GM21528 (cell line): ENCODE results near the gene REPS2.

Source experiments
- ATAC-seq: cut with Tn5 transposase; IDR thresholded peaks from one replicate; pipeline ENCODE4 v1.9.1; 2021; ENCODE audit warnings: mild to moderate bottlenecking, moderate library complexity; ENCODE audit not compliant: unreplicated experiment, low FRiP score

REPS2 gene

GRCh38 chrX:16946361-16946964, at the start of gene REPS2:
TSS of gene REPS2 (plus strand) at chrX:16946658. CDS start at chrX:16946862, 204 bp downstream.
- peak; percentile 96 for ATAC-seq

- ATAC-seq = no peak
Measured at GRCh38 chrX:16897445-16897844, 49.0 kb upstream of the REPS2 start.

DNA sequence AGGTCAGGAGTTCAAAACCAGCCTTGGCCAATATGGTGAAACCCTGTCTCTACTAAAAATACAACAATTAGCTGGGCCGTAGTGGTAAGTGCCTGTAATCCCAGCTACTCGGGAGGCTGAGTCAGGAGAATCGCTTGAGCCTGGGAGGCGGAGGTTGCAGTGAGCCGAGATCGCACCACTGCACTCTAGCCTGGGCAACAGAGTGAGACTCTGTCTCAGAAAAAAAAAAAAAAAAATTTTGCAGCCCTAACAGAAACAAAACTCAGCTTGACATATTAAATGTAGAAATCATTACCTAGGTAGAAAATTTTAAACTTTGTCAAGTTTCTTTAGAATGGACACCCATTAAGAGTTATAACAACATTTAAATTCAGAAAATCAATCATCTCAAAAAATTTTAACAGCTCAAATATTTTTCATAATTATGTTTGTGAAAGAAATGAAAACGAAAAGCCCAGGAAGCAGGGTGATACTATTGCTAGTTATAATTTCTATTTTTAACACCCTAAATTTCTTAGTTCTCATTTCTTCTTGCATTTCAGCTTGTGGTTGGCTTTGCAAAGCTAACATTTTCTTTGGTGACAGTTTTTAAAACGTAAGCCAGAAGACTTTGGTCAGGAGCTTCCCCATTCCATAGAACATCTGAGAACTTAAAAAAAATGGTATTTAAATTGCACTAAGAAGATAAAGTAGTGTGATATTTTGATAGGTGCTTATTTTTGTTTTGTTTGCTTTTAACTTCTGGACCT, 43.0 kb upstream of the REPS2 start:
- peak; percentile 72 for ATAC-seq

GRCh38 chrX:16910376-16910775, 36.1 kb upstream of the REPS2 start:
- ATAC-seq = no peak

DNA sequence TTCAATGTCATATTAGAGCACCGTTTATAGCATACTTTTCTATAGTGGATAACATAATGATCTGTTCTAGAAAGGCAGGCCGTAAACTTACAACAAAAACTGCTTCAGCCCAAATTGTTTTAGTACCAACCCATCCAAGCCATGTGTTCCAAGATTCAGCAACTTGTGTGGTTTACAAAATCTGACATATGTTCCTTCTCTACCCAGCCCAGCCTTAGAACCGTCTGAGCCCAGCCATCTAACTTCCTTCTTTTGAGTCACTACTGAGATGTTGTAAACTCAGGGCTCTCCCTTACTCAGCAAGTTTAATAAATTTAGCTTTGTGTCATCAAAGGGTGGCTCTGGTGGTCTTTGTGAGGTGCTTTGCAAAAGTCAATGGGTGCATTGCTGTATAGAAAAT, 32.4 kb upstream of the REPS2 start:
- ATAC-seq = no peak

- no peak for ATAC-seq
Measured at GRCh38 chrX:16916561-16916960, 29.9 kb upstream of the REPS2 start.

GRCh38 chrX:16917120-16917519, 29.3 kb upstream of the REPS2 start:
- ATAC-seq = no peak

- no peak for ATAC-seq
Measured at GRCh38 chrX:16918979-16919378, 27.5 kb upstream of the REPS2 start.

DNA sequence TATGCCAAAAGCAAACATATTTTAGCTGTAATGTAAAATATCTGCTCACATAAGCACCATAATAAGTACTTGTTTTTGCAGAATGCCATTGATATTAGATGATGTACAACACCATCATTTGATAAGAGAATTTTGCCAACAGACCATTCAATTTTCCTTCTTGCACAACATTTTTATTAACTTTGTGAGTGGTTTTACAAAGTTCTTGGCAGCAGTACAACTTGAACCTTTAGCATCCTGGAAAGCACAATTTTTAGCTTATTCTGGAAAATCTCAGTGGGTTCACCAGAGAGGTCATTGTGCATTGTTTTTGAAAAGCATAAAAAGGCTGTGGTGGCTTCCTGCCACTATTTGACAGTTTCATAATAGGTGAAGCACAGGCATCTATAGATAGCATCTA, 26.4 kb upstream of the REPS2 start:
- no peak for ATAC-seq

- ATAC-seq = no peak
Measured at GRCh38 chrX:16923157-16923556, 23.3 kb upstream of the REPS2 start.

DNA sequence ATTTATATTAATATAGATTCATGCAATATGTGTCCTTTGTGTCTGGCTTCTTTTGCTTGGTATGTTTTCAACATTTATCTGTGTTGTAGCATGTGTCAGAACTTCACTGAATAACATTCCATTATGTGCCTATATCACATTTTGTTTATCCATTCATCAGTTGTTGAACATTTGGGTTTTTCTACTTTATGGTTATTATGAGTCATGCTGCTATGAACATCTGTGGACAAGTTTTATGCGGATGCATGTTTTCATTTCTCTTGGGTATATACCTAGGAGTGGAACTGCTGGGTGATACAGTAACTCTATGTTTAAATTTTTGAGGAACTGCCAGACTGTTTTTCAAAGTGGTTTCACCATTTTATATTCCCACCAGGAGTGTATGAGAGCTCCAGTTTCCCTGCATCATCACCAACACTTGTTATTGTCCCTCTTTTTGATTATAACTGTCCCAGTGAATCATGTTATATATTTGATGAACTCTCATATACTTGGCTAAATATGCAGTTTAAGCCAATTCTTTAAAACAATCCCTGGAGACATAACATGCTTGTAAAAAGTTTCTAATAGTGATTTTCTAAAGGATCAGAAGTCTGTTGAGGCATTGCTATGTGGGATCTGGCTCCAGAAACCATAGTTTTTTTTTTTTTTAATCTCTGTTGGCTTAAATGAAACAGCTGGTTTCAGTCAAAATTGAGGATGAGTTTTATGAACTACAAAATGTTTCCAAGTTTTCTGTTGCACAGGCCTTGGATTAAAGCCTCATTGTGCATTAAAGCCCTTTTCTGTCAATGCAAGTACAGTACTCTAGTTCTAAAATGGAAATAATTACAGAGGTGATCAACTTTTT, 21.6 kb upstream of the REPS2 start:
- ATAC-seq = no peak

DNA sequence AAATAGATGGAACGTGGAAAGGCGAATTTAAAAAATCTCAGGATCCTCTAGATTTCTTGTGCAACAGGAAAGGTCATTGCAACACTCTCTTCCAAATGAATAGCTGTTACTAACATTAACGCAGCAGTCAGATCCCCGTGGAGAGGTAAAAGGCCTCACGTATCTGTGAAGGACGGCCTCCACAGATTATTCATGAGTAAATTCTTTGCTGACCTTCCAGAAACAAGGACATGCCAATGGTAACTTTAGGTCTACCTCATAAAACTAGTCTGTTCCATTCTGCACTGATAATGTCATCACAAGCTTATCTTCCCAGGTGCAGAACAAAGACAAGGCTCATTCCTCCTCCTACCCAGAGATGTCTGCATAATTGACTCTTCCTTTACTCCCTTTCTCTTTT, 16.1 kb upstream of the REPS2 start:
- ATAC-seq = no peak

DNA sequence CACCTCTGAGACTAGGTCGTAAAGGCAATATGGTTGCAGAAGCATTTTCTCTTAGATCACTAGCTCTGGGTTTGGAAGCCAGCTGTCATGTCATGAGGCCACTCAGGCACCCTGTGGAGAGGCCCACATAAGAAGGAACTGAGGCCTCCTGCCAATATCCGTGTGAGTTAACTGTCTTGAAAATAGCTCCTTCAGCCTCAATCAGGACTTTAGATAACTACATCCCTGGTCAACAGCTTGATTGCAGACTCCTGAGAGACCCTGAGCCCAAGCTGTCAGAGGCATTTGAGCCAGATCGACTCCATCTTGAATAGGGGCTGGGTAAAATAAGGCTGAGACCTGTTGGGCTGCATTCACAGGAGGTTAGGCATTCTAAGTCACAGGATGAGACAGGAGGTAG, 15.1 kb upstream of the REPS2 start:
- ATAC-seq = no peak

DNA sequence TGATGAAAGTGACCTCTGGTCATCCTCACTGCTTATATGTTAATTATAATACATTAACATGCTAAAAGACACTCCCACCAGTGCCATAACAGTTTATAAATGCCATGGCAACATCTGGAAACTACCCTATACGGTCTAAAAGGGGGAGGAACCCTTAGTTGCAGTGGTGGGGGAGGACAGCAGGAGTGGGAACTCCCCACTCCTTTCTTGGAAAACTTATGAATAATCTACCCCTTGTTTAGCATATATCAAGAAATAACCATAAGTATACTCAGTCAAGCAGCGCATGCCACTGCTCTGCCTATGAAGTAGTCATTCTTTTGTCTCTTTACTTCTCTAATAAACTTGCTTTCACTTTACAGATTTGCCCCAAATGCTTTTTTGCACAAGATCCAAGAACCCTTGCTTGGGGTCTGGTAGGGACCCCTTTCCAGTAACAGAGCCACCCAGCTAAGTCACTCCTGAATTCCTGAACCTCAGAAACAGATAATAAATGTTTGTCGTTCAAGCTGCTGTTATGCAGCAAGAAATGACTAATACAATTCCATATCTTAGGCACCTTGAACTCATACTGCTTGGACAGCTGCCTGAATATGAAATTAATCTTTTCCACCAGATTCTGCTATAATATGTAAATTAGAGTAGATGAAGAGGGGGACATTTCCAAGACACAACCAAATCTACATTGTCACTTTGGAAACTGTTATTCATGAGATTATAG, 14.4 kb upstream of the REPS2 start:
- no peak for ATAC-seq

DNA sequence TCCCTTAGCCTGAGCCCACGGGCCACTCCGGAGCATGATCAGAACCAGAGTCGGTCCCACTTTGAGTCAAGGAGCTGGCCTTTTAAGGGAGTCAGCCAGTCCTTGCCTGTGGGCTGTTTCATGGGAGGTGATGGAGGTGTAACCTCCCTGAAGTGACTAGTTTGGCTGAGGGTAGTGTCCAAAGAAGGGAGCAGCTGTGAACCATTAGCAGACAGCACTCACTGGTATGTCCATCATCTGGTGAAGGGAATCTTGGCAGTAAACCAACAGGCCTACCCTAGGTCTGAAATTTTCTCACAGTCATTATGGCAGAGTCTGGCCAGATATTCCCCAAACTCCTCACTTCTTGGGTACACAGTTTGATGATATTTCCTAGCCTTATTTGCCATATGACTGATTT, 12.3 kb upstream of the REPS2 start:
- no peak for ATAC-seq

- peak; percentile 11 for ATAC-seq
Measured at GRCh38 chrX:16946971-16947562, 609 bp downstream of the REPS2 start.

- ATAC-seq = no peak
Measured at GRCh38 chrX:16950423-16950822, 4.0 kb downstream of the REPS2 start.

- ATAC-seq = no peak
Measured at GRCh38 chrX:16953606-16954211, 7.3 kb downstream of the REPS2 start.

DNA sequence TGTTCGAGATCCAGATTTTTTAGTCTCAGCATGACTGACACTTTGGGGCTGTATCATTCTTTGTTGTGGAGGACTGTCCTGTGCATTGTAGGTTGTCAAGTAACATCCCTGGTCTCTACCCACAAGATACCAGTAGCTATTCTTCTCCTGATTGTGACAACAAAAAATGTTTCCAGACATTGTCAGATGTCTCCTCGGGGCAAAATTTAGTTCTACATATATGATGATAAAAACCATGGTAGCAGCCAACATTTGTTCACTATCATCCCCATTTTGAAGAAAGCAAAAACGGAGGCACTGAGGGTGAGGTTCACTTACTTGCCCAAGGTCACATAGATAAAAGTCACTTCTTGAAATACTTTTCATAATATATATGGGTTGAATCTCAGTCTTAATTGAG, 11.3 kb downstream of the REPS2 start:
- no peak for ATAC-seq

DNA sequence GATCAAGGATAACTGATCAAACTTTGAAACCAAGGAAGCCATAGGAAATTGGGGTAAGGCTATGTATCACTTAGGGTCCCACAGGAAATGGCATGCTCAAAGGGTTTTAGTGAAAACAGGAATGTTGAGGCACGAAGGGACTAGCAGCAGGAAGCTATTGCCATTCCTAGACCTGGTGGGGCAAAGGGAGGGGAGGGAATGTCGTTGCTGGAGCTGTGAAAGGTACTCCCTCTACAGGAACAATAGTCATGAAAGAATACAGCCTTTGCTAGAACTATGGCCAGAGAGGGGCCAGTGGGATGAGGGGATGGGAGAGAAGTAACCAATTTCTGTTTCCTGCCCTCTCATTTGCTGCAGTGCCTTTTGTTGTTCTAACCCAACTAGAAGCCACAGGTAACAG, 11.9 kb downstream of the REPS2 start:
- ATAC-seq = no peak
